ENCODE measurements around the gene CDK5R2.

The CDK5R2 gene

DNA sequence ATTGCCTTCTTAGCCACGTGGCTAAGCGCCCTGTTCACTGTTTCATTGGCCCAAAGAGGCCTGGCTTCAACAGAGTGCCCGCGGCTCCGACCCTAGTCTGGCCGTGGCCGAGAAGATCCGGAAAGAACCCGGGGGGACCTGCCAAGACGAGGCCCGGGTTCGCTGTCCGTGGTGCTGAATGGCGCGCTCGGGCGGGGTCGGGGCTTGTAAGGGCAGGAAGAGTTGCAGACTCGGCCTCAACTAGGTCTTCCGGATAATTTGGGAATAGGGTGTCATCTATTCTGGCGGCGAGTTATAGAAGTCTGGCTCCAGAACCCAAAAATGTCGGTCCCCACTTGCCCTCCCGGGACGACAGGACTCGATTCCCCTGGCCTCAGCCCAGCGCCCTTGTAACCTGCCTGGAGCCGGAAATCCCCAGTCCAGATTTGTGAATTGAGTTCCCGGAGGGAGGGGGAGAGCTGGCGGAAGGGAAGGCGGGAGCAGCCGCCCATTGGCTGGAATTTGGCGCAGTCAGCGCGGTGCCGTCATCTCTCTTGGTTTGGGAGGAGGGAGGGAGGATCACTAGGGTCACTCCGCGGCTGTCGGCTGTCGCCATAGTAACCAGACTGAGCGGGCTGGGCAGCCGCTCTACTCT is 3.5 kb downstream of the CDK5R2 start:
- peak; percentile 81 for DNase-seq

DNA sequence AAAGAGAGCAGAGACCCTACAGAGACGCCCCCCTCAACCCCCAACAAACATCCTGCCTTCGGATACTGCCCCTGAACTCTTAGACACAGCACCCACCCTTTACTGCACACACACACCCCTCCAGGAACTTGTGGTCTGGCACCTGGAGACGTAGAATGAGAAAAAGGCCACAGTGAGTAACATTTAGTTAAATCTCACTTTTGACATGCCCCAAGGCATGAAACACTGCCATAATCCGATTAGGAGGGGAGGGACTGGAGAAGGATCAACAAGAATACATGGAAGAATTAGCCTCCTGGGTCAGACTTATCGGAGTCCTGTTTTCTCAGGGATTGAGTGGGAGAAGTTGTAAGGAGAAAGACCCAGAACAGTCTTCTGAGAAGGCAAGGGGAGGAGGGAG is 4.1 kb downstream of the CDK5R2 start:
- no peak for DNase-seq

DNA sequence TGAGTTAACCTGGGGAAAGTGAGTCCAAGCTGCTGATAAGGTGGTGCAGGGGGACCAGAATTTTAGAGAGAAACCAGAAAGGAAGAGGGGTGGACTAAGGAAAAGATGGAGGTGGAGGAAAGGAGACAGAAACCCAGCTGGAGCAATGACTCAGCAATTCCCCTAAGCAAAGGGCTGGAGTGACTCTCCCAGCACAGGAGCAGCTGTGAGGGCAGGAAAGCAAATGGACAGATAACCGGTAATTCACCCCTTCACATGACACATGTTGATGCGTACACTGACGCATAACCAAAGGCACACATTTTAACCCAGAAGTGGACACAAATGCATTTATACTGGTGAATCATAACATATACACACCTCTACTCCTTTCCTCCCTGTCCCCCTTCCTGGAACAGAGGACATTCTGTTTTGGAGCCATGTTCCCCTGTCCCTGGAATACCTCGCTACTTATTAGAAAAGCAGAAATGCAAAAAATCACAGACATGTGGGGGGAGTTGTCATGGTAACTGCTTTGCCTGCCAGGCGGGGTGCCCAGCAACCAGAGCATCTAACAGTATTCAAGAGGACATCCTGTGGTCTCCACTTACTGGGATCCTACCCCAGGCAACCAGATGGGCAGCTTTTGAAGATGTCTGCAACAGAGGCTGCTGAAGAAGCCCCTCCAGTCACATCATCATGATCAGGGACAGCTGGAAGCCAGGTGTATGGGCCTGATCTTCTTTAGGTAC is 4.7 kb downstream of the CDK5R2 start:
- DNase-seq, result no peak

DNA sequence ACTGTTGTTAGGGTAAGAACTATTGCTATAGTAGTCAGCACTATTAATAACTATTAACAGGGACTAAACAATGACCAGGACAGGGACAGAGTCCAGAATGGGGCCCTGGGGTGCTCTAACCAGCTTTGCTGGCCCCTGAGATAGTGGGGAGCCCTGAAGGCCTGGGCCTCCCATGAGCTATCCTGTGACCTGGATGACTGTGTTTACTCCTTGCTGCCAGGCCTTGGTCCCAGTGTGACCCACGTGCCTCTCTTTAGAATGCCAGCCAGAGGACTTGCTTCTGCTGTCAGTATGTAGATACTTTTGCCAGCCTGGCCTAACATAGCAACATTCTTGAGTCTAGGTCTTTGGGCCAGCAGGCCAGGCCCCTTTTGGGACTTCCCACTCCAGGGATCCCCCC is 11.4 kb downstream of the CDK5R2 start:
- DNase-seq, result no peak

DNA sequence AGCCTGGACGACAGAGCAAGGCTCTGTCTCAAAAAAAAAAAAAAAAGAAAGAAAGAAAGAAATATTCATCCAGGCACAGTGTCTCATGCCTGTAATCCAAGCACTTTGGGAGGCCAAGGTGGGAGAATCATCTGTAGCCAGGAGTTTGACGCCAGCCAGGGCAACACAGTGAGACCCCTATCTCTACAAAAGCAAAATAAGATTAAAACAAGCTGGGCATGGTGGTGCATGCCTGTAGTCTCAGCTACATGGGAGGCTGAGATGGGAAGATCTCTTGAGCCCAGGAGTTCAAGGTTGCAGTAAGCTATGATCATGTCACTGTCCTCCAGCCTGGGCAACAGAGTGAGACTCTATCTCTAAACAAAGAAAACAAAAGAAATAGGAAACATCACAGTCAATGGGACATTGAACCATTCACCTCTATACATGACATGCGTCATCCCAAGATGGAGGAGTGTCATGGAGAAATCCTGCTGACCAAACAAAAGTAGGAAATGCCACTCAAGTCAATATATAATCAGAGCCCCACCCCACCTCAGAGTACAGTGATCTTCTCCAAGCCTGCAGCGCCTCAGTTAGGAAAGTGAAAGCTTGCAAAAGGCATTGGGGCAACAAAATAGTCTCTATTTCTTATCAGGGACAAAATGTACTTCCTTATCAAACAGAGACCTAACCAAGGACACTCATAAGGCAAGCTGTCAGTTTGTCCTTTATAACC is 15.8 kb downstream of the CDK5R2 start:
- DNase-seq, result no peak

DNA sequence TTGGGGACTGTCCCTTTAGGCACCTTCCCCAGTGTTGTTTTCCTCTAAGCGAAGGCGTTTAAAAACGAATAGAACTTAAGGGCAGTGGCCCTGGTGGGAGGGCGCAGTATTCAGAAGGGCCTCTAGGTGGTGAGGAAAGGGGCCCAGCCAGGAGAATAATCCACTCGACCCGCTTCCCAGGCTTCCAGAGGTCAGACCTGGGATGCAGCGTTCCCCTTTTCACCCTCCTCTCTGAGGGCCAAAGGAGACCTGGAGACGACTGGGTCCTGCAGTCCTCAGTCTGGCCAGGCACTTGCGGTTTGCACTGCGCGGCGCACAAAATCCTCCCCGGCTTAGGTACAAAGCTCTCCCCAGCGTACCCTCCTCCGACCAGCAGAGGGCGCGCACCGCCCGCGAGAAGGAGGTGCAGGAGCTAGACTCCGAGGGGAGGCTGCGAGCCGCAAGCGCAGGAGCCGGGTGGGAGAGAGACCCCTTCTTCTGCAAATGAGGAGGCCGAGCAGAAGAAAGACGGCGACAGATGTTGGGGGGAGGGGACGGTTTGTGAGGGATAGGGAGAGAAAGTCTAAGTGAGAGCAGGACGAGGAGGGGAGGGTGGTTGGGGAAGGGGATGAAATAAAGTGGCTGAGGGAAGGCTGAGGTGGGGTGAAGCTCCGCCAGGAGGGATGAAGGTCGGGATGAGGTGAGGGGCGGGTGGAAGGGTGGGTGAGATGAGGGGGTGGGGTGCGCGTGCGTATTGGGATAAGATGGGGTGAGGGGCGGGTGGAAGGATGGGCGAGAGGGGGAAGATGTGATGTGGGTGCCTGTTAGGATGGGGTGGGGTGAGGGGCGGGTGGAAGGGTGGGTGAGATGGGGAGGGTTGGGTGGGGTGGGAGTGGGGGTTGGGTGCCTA is 20.6 kb downstream of the CDK5R2 start:
- peak; percentile 82 for DNase-seq

DNA sequence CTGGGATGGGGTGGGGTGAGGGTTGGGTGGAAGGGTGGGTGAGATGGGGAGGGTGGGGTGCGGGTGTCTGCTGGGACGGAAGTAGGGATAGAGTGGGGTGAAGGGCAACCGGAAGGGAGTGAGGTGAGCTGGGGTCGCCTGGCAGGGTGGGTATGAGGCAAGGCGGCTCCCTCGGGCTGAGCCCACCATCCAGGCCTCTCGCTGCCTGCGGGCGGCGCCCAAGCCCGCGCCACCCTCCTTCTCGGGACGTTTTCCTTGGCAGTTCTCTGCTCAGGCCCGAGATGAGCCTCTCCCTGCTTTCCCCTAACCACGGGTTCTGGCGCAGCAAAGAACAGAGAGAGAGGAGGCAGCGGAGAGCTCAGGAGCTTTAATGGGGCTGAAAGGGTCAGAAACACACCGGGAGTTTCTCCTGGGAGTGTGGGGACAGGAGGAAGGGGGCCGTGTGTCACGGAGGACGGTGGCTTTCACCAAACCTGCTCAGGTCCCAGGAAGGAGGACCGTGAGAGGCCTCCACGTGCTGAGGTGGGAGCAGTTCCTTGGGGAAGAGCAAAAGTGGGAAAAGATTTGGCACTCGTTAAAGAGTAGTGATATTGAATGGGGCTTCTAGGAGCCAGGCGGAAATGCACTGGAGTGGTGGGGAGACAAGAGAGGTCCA is 21.4 kb downstream of the CDK5R2 start:
- no peak for DNase-seq

- no peak for DNase-seq
These were observed 22.0 kb downstream of the CDK5R2 start for GRCh38 chr2:218981390-218981880.

DNA sequence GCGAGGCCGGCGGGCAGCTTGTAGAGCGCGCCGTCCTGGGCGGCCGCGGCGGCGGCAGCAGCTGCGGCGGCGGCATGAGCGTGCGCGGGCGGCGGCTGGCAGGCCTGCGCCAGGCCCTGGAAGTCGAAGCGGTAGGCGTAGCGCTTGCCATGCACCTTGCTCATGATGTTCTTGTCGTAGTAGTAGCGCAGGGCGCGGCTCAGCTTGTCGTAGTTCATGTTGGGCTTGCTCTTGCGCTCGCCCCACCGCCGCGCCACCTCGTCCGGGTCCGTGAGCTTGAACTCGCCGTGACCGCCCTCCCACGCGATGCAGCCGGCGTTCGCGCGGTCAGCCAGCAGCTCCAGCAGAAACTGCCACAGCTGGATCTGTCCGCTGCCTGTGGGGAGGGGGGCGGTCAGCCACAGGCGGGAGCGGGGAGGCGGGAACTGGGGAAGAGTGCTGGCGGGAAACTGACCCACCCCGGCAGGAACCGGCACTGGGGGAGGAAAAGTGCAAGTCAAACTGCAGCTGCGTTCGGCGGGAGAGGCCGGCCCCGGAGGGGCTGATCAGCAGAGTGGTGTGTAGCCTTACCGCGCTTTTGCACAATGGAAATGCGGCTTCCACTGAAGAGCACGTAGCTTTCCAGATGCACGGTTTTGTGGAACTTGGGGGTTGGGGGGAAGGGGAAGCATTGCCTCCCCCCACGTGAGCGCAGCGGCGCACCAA is 22.6 kb downstream of the CDK5R2 start:
- DNase-seq, result peak; percentile 73

DNA sequence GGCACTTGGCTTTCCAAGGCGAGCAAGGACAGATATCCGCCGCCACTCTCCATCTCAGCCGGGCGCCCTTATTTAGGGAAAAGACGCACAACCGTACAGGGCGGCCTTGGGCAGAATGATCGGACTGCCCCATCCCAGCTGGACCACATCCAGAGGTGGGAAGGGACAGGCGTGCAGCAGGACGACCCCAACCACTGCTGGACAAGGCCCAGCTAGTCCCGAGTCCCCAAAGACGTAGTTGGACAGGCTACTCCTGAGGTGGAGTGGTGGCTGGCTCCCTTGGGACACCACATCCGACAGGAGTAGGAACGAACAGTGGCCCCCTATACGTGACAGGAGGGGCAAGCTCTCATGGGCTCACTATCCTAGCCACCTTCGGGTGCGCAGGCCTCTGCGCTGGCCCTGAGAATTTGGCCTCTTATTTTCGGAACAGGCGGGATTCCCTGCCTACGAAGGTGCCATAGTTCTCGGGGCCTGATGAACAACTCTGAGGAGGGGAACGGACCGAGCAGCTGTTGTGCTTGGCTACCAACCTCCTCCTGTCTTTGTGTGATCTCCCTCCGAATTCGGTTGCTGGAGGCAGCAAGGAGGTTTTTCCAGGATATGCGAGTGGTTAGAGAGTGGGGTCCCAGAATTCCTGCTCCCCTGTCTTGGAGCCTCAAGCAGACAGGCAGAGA is 23.3 kb downstream of the CDK5R2 start:
- no peak for DNase-seq

DNA sequence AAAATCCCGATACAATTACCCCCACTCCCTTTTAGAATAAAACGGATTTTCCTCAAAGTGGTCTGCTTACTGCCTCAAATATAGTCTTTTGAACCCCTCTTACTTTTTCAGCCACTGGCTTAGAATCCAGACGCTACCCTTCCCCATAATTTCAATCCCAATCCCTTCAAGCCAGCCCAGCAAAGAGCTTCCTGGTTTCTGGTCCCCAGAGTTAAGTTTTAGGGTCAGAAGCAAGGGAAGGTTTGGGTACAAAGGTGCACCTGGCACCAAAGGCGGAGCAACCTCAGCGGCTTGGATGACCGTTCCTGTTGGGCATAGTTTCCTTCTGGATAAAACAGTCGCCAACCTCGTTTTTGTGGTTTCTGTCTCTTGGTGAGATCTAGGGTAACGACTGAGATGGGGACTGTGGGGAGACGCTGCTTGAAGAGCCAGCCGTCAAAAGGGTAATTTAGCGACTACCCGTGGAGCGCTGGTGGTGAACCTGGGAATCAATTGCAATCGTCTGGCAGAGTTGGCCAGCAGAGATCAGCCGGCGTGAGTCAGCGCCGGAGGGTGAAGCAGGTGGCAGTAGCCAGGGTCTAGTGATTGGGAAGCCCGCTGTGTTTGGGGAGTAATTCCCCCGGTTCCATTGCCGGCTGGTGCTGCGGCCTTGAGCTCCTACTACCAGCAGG is 23.9 kb downstream of the CDK5R2 start:
- DNase-seq, result no peak

DNA sequence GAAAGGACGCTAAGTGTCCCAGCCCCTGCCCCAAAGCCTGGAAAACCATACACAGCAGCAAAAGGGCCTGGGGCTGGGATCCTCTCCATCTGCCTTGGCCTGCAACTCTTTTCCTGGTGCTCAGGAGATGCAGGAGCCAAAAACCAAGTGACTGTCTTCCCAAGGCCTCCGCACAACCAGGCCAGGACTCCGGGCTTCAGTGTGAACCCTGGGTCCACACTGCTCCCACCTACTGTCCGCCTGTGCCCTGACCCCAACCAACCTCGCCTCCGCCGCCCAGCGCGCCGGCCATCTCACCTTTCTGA is 24.4 kb downstream of the CDK5R2 start:
- no peak for DNase-seq

GRCh38 chr2:218984239-218985020 is 25.0 kb downstream of the CDK5R2 start:
- peak; percentile 59 for DNase-seq

GRCh38 chr2:218985021-218985324 is 25.5 kb downstream of the CDK5R2 start, which contains the start of gene FEV:
Gene FEV, minus strand, starts transcription at chr2:218985184. Its CDS starts 109 bp downstream, at chr2:218985075.
- DNase-seq, result no peak

DNA sequence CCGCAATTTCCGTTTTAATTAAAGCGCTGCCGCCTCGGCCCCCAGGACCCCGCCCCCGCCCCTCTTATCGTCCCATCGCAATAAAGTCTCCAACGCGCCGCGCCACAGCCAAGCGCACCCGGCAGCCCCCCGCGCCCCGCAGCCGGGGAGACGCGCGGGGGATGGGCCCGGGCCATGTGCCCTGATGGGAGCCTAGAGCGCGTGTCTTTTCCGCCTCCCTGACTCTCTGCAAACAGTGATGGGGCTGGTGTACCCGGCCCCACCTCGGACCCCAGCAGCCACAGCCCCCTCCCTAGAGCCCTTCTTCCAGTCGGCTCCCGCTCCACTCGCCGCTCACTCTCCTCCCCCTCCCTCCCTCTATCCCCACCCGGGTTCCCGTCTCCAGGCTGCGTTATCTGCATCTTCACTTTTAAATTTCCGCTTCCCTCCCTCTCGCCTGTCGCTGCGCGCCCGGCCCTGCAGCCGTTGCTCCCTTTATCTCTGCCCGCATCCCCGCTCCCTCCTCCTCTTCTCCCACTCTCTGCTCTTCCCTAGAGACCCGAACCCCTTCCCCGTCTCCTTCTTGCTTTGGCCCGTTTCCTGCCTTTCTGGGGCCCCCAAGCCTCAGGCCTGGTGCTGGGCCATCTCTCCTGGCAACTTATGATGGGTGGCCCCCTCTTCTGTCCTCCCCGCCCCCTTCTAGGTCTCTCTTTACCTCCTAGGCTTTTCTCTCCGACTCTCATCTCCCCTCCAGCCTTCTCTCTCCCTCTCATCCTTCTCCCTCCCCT is 26.0 kb downstream of the CDK5R2 start:
- DNase-seq, result no peak

DNA sequence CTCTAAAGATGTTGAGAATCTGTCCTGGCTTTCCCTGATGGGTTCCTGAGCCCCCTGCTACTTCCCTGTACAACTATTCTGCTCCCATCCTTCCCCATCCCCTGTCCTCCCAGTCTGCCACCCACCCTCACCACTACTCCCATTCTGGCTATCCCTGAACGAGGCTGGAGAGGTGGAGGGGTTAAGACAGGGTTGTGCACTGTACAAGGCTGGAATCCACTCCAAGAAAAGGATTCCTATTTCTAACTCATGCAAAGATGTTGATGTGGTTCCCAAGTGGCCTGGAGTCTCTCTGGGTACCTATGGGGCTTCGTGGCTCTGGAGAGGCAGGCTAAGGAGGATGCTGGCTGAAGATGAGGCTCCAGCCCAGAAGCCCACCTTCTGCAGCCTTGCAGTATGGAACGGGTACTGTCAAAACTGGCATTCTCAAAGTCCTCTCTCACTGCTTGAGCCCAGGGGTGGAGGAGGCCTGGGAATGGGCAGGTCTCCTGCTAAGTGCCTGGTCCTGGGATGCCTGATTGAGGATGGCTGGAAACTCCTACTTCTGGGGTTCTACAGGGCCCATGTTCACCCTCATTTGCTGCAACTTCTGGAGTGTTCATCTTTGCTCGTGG is 26.8 kb downstream of the CDK5R2 start:
- DNase-seq, result no peak

DNA sequence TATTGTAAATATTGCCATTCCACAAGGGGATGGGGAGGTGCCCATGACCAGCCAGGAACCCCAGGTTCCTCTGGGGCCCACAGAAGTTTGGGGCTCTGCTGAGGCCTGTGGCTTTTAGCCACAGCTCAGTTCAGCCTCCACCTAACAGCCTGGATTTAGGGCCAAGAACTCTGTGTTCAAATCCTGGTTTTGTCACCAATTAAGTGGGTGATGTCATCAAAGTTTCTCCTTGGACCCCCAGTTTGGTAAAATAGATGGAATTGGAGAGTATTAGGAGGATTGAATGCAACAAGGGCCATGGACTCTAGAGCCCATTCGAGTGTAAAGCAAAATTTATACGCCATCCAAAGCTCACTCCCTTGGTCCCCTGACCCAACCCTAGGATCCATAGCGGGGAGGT is 28.7 kb downstream of the CDK5R2 start:
- DNase-seq, result no peak

GRCh38 chr2:218988650-218989049 is 29.2 kb downstream of the CDK5R2 start:
- DNase-seq, result no peak

DNA sequence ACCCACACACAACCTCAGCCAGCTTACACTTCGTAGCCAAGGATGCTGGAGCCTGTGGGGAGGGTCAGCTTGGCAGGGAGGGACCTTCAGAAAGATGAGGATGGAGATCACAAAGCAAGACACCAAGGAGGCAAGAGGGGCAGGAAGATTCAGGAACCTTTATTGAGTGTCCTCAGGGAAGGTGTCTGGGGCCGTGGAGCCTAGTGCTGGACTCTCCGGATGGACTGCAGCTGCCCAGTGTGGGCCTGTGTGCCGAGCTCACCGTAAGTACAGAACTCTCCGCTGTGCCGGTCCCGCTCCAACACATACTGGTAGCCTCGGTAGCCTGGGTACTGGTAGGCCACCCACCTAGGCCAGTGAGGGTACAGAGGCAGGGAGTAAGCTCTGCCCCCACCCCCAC is 30.6 kb downstream of the CDK5R2 start:
- no peak for DNase-seq

Measured in femur (tissue), 1 donor.